Activated gamma-delta T cell (primary cell): ENCODE data around the gene COL6A1.
"Not testable (repeated sequence)": the region's sequence is repeated elsewhere in the genome, so short reads cannot be mapped to it uniquely, and the experiment has no call there.

Experiments
- DNase-seq: peaks from one replicate; lab custom pipeline; 2025; lab: John Stamatoyannopoulos, UW

Gene COL6A1

DNA sequence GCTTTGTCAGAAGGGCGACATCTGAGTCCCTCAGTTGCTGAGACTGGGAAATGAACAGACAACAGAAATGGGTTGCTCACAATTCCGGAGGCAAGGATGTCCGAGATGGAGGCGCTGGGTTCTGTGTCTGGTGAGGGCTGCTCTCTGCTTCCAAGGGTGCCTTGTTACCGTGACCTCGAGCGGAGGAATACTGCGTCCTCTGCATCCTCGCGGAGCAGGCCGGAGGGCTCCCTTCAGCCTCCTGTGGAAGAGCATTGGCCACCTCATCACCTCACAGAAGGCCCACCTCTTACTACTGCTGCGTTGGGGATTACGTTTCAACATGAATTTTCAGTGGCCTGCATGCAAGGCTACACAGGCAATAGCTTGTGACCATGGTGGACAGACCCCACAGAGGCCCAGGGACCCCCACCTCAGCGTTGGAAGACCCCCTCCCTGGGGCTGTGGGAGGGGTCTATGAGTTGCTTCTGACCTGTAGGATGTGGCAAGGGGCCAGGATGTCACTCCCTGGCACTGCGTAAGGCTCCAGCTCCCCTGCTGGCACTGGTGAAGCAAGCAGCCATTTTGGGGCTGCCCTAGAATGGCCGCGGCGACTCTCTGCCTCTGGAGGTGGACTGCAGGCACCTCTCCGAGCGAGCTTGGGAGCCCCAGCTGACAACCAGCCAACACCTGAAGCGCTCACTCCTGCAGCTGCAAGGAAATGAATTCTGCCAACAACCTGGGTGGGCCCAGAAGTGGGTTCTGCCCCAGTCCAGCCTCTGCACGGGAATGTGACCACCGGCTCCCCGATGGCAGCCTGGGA is 36.3 kb upstream of the COL6A1 start:
- DNase-seq: no peak

DNA sequence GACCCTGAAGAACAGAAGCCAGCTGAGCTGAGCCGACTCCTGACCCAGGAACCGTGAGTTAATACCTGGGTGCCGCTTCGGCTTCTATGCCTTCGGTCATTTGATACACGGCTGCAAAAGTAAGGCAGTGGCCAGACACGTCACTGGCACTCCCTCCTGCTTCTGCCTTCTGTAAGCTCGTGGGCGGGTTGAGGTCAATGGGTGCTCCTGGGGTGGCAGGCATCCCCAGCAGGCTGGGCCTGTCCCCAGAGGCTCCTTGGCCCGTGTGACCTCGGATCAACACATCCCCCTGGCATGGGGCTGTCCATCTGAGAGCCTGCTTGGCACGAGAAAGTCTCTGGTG is 35.7 kb upstream of the COL6A1 start:
- DNase-seq: no peak

DNA sequence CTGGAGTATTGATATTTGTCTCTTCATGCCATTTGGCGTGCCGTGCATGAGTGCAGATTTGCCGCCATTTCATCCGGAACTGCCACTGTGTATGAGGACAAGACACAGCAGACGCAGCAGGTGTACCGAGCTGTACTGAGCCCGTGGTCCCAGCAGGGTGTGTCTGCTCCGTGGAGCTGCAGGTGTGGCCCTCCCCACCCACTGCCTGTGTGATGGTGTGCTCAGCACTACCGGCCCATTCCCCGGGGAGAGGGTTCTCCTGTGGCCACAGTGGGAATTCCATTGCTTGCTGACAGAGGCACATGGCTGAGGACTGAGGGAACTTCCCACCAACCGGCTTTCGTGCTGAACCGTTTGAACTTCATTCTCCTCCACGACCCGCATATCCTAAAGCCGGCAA is 34.3 kb upstream of the COL6A1 start:
- no peak for DNase-seq

DNA sequence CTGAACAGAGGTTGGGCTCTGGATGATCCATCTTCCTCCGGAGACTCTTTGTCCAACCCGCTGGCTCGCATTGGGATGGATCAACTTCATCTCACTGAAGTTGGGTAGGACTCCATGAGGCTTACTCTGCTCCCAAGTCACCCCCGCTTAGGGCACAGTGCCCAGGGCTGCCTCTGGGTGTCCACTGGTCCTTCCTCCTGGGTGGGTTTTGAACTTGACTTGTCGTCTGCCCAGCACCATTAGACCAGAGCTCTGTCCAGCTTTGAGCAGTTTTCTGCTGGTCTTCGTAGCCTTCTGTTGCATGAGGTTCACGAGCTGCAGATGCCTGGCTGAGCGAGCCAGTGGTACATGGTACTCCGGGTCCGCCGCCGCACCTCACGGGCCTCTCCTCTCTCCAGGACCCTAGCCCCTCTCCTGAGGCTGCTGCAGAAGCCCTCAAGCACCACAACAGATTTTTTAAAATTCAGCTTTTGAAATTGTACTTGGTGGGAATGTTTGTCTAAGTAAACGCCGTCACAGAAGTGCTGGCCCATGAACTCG is 33.8 kb upstream of the COL6A1 start:
- DNase-seq: no peak

DNA sequence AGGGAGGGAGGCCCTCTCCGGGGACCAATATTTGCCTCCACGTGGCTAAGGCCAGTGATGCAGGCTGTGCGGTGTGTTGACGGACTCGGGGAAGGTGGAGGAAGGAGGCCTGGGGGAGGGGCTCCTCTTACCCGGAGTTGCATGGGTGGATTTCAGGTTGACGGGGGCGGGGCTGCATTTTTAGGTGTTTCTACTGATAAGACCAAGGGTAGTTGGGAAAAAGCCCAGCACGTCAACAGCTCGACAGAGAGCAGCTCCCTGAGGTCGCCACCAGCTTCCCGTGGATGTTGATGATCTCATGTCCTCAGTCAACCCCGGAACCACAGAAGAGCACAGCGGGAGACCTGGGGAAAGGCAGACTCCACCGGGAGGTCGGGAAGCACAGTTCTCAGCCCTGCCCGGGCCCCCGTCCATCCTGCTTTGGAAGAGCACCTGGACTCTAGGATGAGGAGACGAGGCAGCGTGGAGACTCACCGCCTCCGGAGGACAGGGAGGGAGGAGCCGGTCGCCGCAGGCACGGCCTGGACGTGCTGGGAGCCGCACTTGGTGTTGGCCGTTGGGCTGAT is 32.9 kb upstream of the COL6A1 start:
- DNase-seq: no peak

DNA sequence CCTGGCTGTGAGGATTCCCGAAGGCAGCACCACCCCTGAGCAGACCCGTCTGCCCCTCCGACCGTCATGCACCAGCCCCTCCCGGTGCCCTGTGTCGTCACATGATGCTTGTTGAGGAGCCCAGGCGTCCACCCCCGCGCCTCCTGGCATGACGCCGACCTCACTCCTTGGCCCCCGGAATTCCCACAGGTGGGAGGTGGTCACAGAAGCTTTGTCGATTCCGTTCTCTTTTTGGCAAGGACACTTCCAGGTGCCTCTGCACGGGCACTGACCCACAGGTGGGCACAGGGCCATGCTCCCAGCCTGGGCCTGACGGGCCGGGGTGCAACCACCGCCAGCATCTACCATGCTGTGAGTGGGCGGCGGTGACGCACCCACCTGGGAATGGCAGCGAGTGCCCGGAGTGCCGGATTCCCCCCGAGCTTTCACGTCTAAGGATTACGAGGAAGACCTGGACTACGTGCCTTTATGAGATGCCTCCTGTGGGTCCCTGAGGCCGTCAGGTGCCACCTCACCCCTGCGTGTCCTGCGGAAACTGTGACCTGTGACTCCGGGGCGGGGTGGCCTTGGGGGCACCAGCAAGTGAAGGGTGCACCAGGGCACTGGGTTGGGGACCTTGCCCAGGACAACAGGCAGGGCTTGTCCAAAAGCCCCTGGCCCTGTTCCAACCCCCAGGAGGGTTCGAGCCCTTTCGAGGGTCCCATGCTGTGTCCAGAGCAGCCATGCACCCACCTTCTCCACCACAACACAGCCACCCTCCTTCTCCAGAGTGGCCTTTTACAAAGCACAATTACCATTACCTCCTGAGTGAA is 31.4 kb upstream of the COL6A1 start:
- DNase-seq: no peak

DNA sequence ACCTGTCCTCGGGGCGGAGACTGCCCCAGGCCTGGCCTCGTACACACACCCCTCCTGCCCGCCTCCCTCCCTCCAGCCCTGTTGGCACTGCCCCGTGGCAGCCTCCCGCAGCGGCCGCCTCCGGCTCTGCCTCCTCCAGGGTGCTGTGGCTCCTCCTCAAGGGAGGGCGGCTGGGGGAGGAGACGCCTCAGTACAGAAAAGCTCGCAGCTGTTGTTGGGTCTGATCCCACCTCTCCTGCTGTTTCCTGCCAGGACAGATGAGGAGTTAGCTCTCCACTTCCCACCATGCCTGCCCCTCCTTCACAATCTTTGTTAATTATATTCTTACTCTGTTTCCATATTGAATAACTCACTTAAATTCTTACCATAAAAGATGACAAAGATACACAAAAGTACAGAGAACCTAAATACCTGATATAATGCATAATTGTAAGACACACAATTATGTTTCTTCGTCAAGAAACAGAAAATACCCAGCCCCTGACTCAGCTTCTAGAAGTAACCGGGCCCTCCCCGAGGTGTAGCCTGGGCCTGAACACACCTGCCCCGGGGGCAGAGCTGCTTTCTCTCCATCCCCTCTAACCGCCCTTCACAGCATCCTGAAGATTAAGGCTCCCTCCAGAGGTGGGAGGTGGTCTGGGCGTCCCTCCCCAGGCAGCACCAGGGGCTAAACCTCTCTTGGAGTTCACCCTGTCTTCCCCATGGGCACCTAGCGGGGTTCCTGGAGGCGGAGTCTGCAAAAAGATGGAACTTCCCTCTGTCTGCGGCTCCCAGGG is 30.6 kb upstream of the COL6A1 start:
- no peak for DNase-seq

DNA sequence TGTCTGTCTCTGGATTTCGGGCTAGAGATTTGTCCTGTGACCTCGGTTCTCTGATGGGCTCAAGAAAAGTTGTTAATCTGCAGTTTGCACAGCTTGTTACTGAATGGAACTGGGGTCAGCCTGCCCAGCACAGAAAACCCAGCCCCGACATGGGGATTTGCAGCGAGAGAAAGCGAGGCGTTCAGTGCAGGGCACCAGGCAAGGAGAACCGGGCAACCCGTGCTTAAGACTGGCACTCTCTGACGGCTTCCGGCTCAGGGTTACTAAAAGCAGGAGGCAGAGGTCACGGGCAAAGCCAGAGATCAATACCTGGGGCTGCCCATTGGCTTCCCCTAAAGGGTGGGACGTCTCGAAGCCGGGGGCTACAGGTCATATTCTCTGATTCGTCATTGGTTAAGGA is 29.9 kb upstream of the COL6A1 start:
- DNase-seq: no peak

DNA sequence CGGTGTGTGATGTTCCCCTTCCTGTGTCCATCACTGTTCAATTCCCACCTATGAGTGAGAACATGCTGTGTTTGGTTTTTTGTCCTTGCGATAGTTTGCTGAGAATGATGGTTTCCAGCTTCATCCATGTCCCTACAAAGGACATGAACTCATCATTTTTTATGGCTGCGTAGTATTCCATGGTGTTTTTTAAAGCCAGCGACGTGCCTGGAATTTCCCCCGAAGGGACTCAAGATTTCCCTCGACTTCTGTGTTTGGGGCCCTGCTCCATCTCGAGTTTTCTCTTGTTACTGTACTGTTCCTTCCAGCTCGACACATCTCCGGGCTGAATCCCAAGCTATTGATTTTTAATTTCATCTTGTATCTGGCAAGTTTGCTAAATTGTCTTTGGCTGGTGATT is 29.0 kb upstream of the COL6A1 start:
- DNase-seq: not testable (repeated sequence)

DNA sequence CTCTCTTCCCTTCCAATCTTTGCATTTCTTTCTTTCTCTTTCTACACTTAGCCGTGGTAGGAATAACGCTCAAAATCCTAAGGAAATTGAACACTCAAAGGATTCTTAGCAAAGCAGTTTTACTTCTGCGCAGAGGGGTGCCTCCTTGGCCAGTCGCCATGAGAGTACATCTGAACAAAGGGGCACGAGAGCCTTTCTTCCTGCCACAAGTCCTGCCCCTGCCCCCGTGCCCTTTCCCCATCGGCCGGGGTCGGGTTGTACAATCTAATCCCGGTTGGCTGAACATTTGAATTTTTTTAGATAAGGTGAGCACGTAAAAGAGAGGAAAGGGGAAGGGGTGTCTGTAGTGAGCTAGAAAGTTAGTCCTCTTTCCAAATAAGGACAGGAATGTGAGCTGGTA is 28.6 kb upstream of the COL6A1 start:
- no peak for DNase-seq

DNA sequence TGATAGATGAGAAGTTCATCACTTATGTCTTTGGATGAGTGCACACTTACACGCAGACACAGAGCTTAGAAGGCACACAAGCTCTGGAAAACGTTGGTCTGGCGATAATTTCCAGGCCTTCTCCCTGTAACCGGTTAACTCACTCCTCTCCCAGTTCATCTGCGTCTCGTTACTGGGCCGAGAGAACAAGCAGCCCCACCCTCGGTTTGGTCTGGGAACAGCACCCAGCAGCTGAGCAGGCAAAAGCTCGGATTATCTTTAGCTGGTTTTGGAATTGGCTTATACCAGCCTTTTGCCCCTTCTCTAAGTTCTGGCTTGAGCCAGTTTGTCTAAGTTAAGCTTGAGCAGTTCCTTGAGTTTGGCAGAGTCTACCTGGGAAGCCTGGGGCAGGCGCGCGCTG is 27.3 kb upstream of the COL6A1 start:
- DNase-seq: no peak

DNA sequence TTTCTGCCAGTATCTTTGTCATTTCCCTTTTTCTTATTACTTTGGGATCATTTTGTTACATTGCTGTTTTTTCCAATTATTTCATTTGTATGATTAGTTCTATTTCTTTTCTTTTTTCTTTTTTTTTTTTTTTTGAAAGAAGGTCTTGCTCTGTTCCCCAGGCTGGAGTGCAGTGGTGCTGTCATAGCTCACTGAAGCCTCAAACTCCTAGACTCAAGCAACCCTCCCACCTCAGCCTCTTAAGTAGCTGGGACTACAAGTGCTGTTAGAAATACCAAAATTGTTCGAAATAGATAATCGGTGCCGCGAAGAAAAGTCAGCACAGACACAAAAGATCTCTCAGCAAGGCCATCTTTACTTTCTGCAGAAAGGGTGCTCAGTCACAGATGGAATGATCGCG is 26.6 kb upstream of the COL6A1 start:
- no peak for DNase-seq

DNA sequence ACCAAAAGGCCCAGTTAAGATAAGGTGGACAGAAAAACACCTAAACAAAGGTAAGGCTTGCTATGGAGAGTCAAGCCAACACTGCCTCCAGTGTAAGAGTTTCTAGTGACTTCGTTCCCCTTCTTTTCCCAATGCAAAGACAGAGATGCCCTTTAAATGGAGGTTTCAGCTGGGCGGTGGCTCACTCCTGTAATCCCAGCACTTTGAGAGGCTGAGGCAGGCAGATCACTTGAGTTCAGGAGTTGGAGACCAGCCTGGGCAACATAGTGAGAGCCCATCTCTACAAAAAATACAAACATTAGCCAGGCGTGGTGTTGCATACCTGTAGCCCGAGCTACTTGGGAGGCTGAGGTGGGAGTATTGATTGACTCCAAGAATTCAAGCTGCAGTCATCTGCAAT is 24.0 kb upstream of the COL6A1 start:
- DNase-seq: no peak

DNA sequence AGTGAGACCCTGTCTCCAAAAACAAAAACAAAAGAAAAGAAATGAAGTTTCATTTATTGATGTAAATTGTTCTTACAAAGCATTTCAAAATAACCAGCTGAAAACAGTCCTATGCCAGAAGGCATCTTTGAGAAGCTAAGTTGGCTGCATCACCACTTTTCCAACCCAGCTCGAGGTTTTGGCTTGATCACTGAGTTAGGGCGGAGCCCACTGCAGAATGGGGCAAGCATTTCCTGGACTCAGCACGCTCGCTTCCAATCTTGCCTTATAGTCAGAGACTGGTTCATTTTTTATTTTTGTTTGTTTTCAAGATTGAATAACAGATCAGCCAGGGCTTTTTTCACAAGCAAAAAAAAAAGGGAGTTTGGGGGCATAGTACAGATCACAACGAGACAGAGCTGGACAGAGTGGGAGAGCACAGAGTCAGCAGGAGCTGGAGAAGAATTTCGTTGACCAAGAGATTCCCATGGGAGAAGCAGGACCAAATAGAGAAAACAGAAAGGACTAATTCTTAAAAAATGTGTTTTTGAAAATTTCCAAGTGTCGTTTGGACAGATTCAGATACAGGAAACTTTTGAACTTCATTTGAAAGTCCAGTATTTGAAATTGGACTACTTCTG is 23.5 kb upstream of the COL6A1 start:
- DNase-seq: no peak

DNA sequence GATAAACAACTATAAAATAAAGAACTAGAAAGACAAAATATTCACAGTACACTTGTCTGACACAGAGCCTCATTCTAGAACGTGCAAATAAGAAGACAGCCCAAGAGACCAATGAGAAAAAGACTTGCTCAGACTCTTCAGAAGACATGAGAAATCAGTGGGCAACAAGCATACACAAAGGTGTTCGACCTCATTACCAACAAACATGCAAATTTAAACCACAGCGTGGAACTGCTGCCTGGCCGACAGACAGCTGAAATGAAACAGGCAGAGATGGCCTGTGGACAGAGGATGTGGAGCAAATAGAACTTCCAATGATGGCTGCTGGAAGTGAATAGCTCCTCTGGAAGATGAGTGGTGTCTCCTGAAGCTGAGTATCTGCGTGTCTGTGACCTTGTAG is 22.4 kb upstream of the COL6A1 start:
- no peak for DNase-seq

DNA sequence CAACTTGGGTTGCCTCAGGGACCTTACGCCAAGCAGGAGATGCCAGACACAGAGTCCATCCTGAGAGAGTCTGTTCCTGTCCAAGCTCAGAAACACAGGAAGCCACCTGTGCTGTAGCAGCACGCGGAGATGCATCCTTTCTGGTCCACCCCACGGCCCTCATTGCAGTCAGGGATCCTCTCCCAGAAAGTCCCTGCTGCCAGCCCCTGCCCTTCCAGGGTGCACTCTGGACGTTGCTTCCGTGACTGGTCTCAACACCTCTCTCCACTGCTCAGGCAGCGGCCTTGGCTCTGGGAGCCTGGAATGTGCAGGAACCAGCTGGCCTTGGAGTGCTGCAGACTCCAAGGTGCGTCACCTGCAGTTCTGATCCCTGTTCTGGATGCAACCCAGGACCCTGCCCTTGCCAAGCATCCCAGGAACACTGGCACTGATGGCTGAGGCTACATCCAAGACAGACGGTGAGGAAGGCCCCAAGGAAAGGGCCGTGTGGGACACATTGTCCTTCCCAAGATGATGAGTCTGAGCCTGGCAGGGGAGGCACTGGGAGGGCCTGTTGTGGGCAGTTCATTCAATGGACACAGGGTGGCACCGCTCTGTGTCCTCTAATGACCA is 21.7 kb upstream of the COL6A1 start:
- no peak for DNase-seq

DNA sequence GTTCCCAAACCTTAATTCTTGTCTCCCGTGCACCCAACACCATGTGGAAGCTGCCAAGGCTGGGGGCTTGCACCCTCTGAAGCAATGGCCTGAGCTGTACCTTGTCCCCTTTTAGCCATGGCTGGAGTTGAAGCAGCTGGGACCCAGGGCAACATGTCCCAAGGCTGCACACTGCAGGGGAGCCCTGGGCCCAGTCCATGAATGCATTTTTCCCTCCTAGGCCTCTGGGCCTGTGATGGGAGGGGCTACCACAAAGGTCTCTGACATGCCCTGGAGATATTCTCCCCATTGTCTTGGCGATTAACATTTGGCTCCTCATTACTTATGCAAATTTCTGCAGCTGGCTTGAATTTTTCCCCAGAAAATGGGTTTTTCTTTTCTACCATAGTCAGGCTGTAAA is 20.2 kb upstream of the COL6A1 start:
- DNase-seq: not testable (repeated sequence)

DNA sequence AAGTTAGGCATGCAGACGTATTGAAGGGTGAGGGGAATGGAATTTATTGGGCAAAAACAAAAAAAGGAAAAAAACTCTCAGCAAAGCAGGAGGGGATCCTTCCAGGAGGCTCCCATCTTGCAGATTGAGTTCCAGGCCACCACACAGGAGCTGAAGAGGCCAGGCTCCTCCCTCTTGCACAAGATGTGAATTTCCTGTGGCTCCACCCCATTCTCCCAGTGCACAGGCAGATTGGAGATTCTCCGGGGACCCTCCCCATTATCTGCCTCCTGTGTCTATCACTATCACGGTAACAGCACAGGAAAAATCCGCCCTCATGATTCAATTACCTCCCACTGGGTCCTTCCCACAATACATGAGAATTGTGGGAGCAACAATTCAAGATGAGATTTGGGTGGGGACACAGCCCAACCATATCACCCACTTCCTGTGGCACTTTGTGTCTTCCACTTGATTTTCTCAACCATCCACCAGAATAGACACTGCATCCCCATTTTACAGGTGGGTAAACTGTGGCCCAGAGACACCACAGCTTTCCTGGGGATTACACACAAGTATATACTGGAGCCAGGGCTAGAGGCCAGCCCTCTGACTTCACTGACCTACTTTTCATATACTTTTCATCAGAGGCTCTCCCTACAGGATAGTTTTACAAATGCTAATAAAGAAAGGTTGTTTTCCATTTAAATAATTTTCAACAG is 18.9 kb upstream of the COL6A1 start:
- no peak for DNase-seq

DNA sequence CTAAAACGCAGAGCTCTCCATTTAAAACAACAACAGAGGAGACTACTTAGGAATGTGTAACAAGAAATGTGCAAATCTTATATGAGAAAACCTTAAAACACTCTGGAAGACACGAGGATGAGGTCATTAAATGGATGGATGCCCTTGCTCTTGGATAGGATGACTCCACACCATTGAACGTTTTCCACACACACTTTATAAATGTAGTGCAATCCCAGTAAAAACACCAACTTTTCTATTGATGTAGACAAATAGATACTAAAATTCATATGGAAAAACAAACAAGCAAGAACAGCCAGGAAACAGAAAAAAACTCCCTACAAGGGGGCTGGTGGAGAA is 18.4 kb upstream of the COL6A1 start:
- no peak for DNase-seq

DNA sequence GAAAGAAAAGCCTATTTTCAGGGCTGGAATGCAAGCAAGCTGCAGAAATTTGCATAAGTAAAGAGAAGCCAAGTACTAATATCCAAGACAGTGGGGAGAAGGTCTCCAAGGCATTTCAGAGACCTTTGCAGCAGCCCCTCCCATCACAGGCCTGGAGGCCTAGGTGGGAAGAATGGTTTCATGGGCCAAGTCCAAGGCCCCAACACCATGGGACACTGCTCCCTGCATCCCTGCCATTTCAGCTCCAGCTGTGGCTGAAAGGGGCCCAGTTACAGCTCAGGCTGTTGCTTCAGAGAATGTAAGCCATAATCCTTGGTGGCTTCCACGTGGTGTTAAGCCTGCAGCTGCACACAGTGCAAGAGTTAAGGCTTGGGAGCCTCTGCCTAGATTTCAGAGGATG is 16.9 kb upstream of the COL6A1 start:
- DNase-seq: no peak
